Ovary (tissue), 3 donors: ENCODE data around the gene PPP2R1B.

ENCODE experiments used
- CTCF ChIP-seq, 3 donors: fragments of 450-650 bp in 2 of 3; fragments of 200-600 bp in 1 of 3; IDR thresholded peaks; one replicate each; pipeline versions ENCODE4 v1.5.1 to v1.8.0; 2016 to 2022; ENCODE audit warnings: antibody characterized with exemption in 3 of 3, mild to moderate bottlenecking in 1 of 3
- EP300 ChIP-seq: sonication (generic); formaldehyde crosslinking; IDR thresholded peaks from one replicate; pipeline ENCODE4 v1.6.1; 2017; ENCODE audit warnings: antibody characterized with exemption
- POLR2A ChIP-seq: fragments of 450-650 bp; IDR thresholded peaks from one replicate; pipeline ENCODE4 v1.6.1; 2017; ENCODE audit warnings: antibody characterized with exemption, mild to moderate bottlenecking, moderate library complexity
- donor health status: DM: no; HTN: no; CAD: no.

DNA sequence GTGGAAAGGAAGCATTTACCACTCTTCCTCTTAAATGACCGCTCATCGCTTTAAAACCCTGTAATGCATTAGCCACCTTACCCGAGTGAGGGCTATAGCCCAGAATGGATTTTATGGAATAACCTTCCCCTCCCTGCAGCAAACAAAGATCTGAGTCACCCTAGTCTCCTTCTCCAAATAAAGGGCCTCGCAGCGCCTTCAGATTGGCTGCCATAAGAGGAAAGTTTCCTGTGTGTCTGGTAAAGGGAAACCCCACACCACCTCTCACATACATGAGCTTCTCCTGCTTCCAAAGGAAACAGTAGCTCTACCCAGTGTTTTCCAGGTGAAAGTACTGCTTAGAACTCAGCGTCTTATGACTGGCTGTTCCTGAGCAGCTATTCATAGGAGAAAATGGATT is 47.8 kb downstream of the PPP2R1B start:
- TF ChIP-seq CTCF (IDR thresholded peaks at IDR 0.05): no peak
- no peak for TF ChIP-seq POLR2A
- TF ChIP-seq EP300: no peak
